Body of pancreas (tissue), 4 donors: ENCODE results near the gene ABLIM3. TPM values are rescaled to one million over a fixed set of nuclear protein-coding genes. Genes with fewer than 3 reads are reported as not detected.
A peak's percentile ranks its signal among the peaks of the same experiment; 100 is the strongest.

ENCODE experiments used
- ATAC-seq: fragments of 150-250 bp; one replicate; pipeline ENCODE4 v1.9.1; 2016
- DNase-seq, 4 donors: peaks; one replicate each; pipeline ENCODE4 v3.0.0-alpha.2; 2019
- H3K27ac ChIP-seq, 4 donors: fragments of 200-600 bp; sonication (generic); 1 replicate in 3 of 4; 2 replicates in 1 of 4; pipeline versions ENCODE4 v1.5.1 to v1.6.1; 2016 to 2019; ENCODE audit warnings: mild to moderate bottlenecking in 1 of 4, mixed read lengths in 1 of 4, moderate library complexity in 1 of 4
- H3K27me3 ChIP-seq, 2 donors: fragments of 200-600 bp; sonication (generic); one replicate each; pipeline ENCODE4 v1.6.0; 2016; ENCODE audit warnings: mild to moderate bottlenecking in 1 of 2
- H3K36me3 ChIP-seq, 2 donors: fragments of 200-600 bp; sonication (generic); replicated peaks in 1 of 2; 2 replicates each; pipeline ENCODE4 v1.5.1; 2016; ENCODE audit warnings: low read depth in 2 of 2; ENCODE audit not compliant: insufficient read depth in 1 of 2
- H3K4me1 ChIP-seq: fragments of 200-600 bp; sonication (generic); one replicate; pipeline ENCODE4 v1.6.0; 2016
- H3K4me3 ChIP-seq, 2 donors: fragments of 200-600 bp; sonication (generic); 1 replicate in 1 of 2; 2 replicates in 1 of 2; pipeline ENCODE4 v1.5.1; 2016 to 2019
- H3K9me3 ChIP-seq, 3 donors: fragments of 200-600 bp; sonication (generic); 1 replicate in 2 of 3; 2 replicates in 1 of 3; pipeline ENCODE4 v1.5.1; 2016
- POLR2A ChIP-seq, 3 donors: fragments of 450-650 bp; IDR thresholded peaks; one replicate each; pipeline ENCODE4 v1.6.1; 2016; ENCODE audit warnings: antibody characterized with exemption in 3 of 3, mild to moderate bottlenecking in 2 of 3
- WGBS, 2 donors: methylation state at CpG; one replicate each; pipeline ENCODE4 v1.1.5; 2017; 5-methylcytosine and 5-hydroxymethylcytosine counted together
- intact Hi-C: fragments of 100-400 bp; cut with DNase I; formaldehyde crosslinking; loops from one replicate; pipeline ENCODE4 v1.15.1; 2023
- total RNA-seq, 2 donors: library from RNA; depleted of rRNA; stranded (reverse); fragments of >200 nt; gene quantifications; one replicate each; pipeline ENCODE4 v1.1.0, GENCODE V29; 2016
- TF ChIP-seq, protein P1 (sequence below), 7 experiments: fragments of 450-650 bp in 4 of 7; fragments of 200-600 bp in 3 of 7; sonication (generic) in 3 of 7; IDR thresholded peaks; one replicate each; pipeline ENCODE4 v1.5.1; 2016 to 2019; ENCODE audit warnings: antibody characterized with exemption in 7 of 7

The ABLIM3 gene
- total RNA-seq, 2 donors from 2014 or later = 3.9 to 11.2 TPM

DNA sequence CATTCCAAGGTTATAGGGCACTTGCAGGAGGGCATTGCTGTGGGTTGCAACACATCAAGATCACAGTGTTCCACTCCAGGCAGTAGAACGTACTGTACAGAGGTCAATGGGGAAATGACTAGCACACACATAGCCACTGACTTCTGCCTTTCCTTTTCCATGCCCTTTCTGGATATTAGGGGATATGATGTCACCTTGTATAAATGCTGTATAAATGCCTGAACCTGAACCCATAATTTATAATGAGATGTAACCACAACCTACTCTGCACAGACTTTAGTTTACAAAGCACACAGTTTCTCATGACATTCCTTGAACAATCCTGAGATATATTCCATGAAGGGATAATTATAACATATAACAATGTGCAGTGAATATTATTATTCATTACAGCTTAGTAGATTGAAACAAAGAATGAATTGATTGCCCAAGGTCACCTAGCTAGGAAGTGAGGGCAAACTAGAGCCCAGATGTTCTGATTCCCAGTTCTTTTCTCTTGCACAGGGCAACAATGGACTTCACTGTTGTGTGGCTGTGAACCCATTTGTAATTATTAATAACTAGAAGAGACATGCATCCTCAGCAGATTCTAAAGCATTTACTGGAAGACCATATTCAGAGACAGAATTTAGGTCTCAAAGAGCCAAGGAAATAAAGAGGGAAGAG is 5.6 kb upstream of the ABLIM3 start:
- intact Hi-C loops = loop anchor here (10.0 kb wide), 1 partner anchor 129 kb away; no protein-coding TSS in a partner anchor
- Histone ChIP-seq H3K27ac (peak overlapping the region in 1 of 4 donors; percentile 63), H3K4me1 (peaks cover 7% of the 10 kb centered on the region), H3K4me3 (no peak overlapping the region), H3K36me3 (no peaks in the 10 kb centered on the region), H3K27me3 (no peaks in the 10 kb centered on the region), H3K9me3 (no peaks in the 10 kb centered on the region)
- ATAC-seq (peak; percentile 62), DNase-seq (peak in 2 of 4 donors; percentile 18 to 56)
- 36 to 60% methylated on average over 1 of the region's 1 CpG for WGBS, 2 donors
- TF ChIP-seq POLR2A (IDR thresholded peaks at IDR 0.05) = no peak
- TF ChIP-seq, protein P1, sequence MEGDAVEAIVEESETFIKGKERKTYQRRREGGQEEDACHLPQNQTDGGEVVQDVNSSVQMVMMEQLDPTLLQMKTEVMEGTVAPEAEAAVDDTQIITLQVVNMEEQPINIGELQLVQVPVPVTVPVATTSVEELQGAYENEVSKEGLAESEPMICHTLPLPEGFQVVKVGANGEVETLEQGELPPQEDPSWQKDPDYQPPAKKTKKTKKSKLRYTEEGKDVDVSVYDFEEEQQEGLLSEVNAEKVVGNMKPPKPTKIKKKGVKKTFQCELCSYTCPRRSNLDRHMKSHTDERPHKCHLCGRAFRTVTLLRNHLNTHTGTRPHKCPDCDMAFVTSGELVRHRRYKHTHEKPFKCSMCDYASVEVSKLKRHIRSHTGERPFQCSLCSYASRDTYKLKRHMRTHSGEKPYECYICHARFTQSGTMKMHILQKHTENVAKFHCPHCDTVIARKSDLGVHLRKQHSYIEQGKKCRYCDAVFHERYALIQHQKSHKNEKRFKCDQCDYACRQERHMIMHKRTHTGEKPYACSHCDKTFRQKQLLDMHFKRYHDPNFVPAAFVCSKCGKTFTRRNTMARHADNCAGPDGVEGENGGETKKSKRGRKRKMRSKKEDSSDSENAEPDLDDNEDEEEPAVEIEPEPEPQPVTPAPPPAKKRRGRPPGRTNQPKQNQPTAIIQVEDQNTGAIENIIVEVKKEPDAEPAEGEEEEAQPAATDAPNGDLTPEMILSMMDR (IDR thresholded peaks at IDR 0.05) = no peak

DNA sequence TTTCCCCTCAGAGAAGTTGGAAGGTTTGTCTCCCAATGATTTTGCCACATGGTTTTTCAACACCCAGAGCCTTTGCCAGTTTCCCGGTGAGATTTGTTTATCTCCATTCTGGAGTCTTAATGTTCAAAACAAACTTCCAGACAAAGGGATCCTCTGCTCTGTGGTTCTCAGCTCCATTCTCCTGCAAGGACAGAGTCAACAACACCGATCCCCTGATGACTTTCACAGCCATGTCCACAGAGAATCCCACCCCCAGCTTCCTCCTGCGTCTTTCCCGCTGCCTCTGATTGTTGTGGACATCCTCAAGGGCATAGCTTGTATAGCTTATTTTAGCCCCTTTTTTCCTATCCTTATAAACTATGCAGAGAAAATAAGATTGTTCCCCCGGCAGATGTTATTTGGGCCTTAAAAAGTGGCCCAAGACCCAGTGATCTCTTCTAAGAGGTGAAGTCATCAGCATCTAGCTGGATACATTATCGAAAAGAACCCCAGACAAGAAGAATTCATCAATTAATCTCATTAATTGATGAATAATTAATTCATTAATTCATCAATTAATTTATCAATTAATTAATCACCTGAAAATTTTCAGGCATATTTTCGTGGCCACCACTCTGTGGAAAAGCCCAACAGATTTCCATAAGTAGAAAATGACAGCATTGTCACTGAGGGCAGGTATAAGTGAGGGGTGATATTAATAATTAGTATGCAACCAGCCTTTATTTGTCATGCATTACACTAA is 2.9 kb upstream of the ABLIM3 start:
- 77 to 82% methylated on average over 7 of the region's 7 CpGs for WGBS, 2 donors
- Histone ChIP-seq H3K9me3 (no peaks in the 10 kb centered on the region), H3K4me3 (no peak overlapping the region), H3K27ac (no peak overlapping the region), H3K36me3 (no peaks in the 10 kb centered on the region), H3K27me3 (no peaks in the 10 kb centered on the region), H3K4me1 (peaks cover 18% of the 10 kb centered on the region)
- TF ChIP-seq POLR2A (IDR thresholded peaks at IDR 0.05) = no peak
- TF ChIP-seq, protein P1 (IDR thresholded peaks at IDR 0.05) = no peak
- no peak for ATAC-seq
- intact Hi-C loops = loop anchor here (10.0 kb wide), 1 partner anchor 126 kb away; no protein-coding TSS in a partner anchor
- DNase-seq = no peak

DNA sequence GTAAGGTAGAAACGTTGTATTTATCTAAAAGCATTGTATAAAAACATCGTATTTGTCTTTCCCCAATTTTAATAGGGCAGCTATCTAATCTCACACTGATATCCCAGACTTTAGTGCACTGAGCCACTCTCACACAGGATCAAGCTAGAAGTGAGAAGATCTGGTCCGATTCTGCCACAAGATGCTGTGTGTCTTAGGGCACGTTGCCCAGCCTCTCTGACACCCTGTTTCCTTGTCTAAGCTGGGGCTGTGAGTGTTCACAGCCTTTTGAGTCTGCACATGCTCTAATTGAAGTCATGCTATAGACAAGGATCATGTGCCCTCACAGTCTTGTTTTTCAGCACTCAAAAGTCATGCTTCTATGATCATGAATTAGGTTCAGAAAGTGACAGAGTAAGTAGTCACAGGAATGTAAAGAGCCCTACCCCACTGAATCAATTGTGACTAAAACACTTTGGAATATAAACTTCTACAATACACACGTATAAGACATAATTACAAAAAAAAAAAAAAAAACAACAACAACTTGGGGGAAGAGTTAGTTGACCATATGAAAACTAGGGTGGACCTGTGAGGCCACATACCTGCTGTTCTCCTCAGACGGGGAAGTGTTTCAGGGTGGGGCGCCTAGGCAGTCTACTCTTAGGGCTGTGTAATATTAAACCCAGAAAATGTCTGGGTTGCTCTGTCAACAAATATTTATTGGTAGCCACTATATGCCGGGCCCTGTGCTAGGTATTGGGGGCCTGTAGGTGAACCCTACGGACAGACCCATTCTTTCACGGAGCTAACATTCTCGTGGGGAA is 893 bp upstream of the ABLIM3 start:
- ATAC-seq (no peak), DNase-seq (no peak)
- no peaks in the 10 kb centered on the region for H3K27me3 ChIP-seq
- no peaks in the 10 kb centered on the region for H3K9me3 ChIP-seq
- intact Hi-C loops = no loop called here
- no peak overlapping the region for H3K4me3 ChIP-seq
- H3K4me1 ChIP-seq = peaks cover 20% of the 10 kb centered on the region
- WGBS, 2 donors = 68 to 70% methylated on average over 11 of the region's 11 CpGs
- H3K27ac ChIP-seq = no peak overlapping the region
- TF ChIP-seq, protein P1 (IDR thresholded peaks at IDR 0.05) = no peak
- no peak for TF ChIP-seq POLR2A (IDR thresholded peaks at IDR 0.05)
- no peaks in the 10 kb centered on the region for H3K36me3 ChIP-seq

DNA sequence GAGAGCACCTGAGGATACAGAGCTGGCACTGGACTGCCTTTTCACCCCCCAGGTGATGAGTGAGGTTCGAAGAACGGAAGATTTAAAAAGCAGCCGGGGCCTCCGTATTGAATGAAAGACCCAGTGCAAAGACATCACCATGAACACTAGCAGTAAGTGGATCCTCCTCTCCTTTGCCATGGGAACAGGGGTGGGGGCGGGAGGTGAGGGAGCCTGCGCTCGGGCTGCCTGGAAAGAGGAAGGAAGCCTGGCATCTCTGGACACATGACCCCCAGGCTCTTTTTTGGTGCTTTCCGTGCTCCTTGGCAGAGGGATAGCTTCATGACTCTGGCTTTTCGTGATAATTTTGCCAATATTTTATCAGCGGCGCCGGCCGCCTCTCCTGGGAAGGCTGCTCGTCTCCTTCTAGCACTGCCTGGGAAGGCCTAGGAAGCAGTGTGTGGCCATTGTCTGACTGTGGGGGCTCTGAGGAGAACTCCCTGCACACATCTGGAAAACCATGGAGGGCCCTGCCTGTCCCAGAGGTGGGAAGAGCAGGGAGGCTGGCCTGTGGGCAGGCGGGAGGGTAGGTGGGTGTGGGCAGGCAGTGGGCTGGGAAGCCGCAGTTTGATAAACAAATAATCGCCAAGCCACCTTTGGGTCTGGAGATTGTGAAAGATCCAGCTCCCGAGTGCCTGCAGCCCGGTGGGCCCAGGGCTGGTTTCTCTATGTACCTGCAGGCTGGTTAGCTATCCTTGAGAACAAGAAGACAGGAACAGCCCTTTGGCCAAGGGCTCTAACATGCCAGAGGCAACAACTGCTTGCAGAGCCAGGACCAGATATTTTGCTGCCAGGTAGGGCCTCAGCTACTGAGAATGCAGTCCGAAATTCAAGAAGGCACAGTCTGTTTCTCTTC is 911 bp downstream of the ABLIM3 start:
- H3K36me3 ChIP-seq = no peaks in the 10 kb centered on the region
- 61 to 63% methylated on average over 18 to 20 of the region's 20 CpGs for WGBS, 2 donors
- H3K4me1 ChIP-seq = peaks cover 13% of the 10 kb centered on the region
- H3K9me3 ChIP-seq = no peaks in the 10 kb centered on the region
- peak overlapping the region in 2 of 4 donors; percentile 23 to 25 for H3K27ac ChIP-seq
- intact Hi-C loops = no loop called here
- peak; percentile 28 for ATAC-seq
- H3K4me3 ChIP-seq = no peak overlapping the region
- H3K27me3 ChIP-seq = no peaks in the 10 kb centered on the region
- peak in 2 of 4 donors; percentile 17 to 20 for DNase-seq
- TF ChIP-seq, protein P1 (IDR thresholded peaks at IDR 0.05) = no peak
- TF ChIP-seq POLR2A (IDR thresholded peaks at IDR 0.05) = no peak
